ENCODE measurements around the gene TBCD.

The TBCD gene

DNA sequence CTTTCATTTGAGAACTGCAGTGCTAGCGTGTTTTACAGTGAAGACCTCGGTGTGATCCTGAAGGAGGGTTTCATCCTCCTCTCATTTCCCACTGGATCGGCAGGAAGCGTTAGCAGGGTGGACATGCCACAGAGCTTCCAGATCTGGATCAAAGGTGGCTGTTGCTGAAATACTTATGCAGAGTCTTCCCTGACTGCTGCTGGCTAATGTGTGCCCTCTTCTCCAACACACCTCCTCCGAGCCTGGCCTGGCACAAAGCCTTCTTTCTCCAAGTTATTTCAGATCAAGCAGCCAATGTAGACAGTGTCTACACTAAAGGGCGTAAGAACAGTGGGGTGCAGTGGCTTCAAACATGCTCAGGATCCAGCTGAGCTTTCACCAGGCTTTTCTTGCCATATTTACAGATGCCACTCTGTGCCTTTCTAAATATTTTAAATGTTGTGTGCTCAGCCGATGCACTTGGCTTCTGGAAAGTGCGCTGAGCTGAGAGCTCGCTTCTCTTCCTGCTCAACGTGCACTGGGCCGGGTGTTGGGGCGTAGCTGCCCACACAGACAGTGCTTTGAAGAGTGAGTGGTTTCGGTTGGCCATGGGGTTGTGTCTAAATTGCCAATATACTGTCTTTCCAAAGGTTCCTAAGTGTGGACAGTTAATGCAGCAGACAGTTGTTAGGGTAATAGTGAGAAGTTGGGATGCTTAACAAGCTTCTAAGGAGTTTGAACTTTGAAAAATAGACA, 85.9 kb downstream of the TBCD start:
- H3K9me2 ChIP-seq (replicated peaks; ENCODE audit: insufficient read depth, low read length): no peaks in the 10 kb centered on the region
- no peaks in the 10 kb centered on the region for H3K79me2 ChIP-seq (ENCODE audit: insufficient read depth, low read length)
- no peak overlapping the region for H3K9ac ChIP-seq (ENCODE audit: low read length)
- H3K9me3 ChIP-seq (ENCODE audit: insufficient read depth, low read length): no peaks in the 10 kb centered on the region
- TF ChIP-seq EZH2phosphoT487 (conservative IDR thresholded peaks at IDR 0.05; ENCODE audit: low read length) (no peak), CTCF (IDR thresholded peaks at IDR 0.05; ENCODE audit: insufficient read depth, low read length, poor library complexity, severe bottlenecking) (no peak)
- no peak overlapping the region for H3K4me3 ChIP-seq (ENCODE audit: insufficient read depth, low read length, poor library complexity, severe bottlenecking)
- H4K20me1 ChIP-seq (ENCODE audit: low read depth, low read length): no peaks in the 10 kb centered on the region
- no peak overlapping the region for H2AFZ ChIP-seq (ENCODE audit: low read depth, low read length, severe bottlenecking)
- no peak overlapping the region for H3K27ac ChIP-seq (ENCODE audit: low read depth, low read length)
- H3F3A ChIP-seq (ENCODE audit: insufficient read depth): no peaks in the 10 kb centered on the region
- no peaks in the 10 kb centered on the region for H3K36me3 ChIP-seq (ENCODE audit: low read length)
- H3K4me2 ChIP-seq (ENCODE audit: low read depth, low read length, poor library complexity, severe bottlenecking): no peak overlapping the region
- no peaks in the 10 kb centered on the region for H3K27me3 ChIP-seq (ENCODE audit: low read length)

DNA sequence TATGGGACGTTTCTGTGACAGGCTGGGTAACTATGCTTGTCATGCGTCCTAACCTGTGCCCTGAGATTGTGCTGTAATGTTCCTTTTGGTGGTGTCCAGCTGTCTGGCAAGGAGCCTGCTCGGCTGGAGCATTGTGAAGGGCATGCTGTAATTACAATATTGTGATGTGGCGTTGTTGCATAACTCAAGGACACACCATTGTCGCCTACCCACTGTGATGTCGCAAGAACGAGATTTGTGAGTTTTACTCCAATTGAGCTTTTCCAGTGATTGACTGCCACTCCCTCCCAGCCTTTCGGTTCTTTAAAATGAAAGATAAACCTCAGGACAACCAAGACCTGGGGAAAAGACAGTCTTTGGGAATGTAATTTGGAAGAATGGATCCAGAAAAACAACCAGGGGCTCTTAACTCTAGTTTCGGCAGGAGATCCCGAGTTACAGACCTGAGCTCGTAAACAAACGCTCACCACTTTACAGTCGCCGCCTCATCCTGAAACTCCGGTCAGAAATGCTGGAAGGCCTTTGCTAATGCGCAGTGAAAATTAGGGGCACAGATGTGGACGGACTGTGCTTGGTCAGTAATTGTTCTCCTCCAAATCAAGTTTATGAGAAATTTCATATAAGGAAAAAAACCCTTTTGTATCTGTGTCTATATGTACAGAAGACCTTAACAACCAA, 86.7 kb downstream of the TBCD start:
- TF ChIP-seq EZH2phosphoT487 (conservative IDR thresholded peaks at IDR 0.05; ENCODE audit: low read length) (no peak), CTCF (IDR thresholded peaks at IDR 0.05; ENCODE audit: insufficient read depth, low read length, poor library complexity, severe bottlenecking) (no peak)
- Histone ChIP-seq H3F3A (ENCODE audit: insufficient read depth) (no peaks in the 10 kb centered on the region), H3K9me2 (replicated peaks; ENCODE audit: insufficient read depth, low read length) (no peaks in the 10 kb centered on the region), H3K4me3 (ENCODE audit: insufficient read depth, low read length, poor library complexity, severe bottlenecking) (no peak overlapping the region), H3K79me2 (ENCODE audit: insufficient read depth, low read length) (no peaks in the 10 kb centered on the region), H3K9ac (ENCODE audit: low read length) (no peak overlapping the region), H3K4me2 (ENCODE audit: low read depth, low read length, poor library complexity, severe bottlenecking) (no peak overlapping the region), H2AFZ (ENCODE audit: low read depth, low read length, severe bottlenecking) (no peak overlapping the region), H3K27ac (ENCODE audit: low read depth, low read length) (no peak overlapping the region), H3K9me3 (ENCODE audit: insufficient read depth, low read length) (no peaks in the 10 kb centered on the region), H3K27me3 (ENCODE audit: low read length) (no peaks in the 10 kb centered on the region), H4K20me1 (ENCODE audit: low read depth, low read length) (no peaks in the 10 kb centered on the region), H3K36me3 (ENCODE audit: low read length) (no peaks in the 10 kb centered on the region)

DNA sequence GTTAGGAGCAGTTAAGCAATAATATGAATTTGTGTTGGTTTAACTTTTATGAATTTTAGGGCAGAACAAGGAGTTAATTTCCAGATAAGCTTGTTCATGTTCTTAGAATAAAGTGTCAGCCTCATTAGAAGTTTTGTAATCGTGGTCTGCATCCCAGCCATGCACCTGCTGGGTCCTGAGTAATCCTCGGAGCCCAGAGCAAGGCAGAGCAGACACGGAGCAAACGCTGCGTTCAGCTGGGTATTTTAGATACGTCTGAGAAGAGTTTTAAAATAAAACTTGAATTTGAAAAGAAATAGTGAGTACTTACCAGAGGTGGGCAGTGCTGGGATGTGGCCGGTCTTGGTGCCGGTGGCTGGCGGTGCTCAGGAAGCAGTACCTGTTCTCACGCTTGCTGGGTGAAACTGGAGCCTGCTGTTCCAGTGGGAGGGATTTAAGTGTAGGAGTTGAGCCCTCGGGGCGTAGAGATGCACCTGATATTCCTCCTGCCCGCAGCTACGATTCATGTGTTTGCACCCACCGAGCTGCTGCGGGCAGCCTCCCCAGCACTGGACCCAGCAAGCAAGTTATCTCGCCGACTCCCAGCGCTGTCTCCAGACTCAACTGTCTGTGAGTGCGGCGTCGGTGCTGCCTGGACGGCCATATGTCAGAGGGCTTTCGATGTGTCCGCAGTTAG, 87.9 kb downstream of the TBCD start, which contains the start of gene ZNF750:
Gene ZNF750 (minus strand): TSS at position 406 of the 676 bp plus-strand sequence. CDS start 7,568 bp downstream, outside the sequence.
- no peaks in the 10 kb centered on the region for H3K27me3 ChIP-seq (ENCODE audit: low read length)
- H3K9me2 ChIP-seq (replicated peaks; ENCODE audit: insufficient read depth, low read length): no peaks in the 10 kb centered on the region
- no peak within 1 kb of the TSS for H3K4me3 ChIP-seq (ENCODE audit: insufficient read depth, low read length, poor library complexity, severe bottlenecking)
- H3K9me3 ChIP-seq (ENCODE audit: insufficient read depth, low read length): no peaks in the 10 kb centered on the region
- no peak within 1 kb of the TSS for H3K9ac ChIP-seq (ENCODE audit: low read length)
- H3K36me3 ChIP-seq (ENCODE audit: low read length): no peaks in the 10 kb centered on the region
- no peaks in the 10 kb centered on the region for H4K20me1 ChIP-seq (ENCODE audit: low read depth, low read length)
- no peak within 1 kb of the TSS for H2AFZ ChIP-seq (ENCODE audit: low read depth, low read length, severe bottlenecking)
- H3F3A ChIP-seq (ENCODE audit: insufficient read depth): no peaks in the 10 kb centered on the region
- TF ChIP-seq CTCF (IDR thresholded peaks at IDR 0.05; ENCODE audit: insufficient read depth, low read length, poor library complexity, severe bottlenecking) (no peak), EZH2phosphoT487 (conservative IDR thresholded peaks at IDR 0.05; ENCODE audit: low read length) (no peak)
- H3K79me2 ChIP-seq (ENCODE audit: insufficient read depth, low read length): no peaks in the 10 kb centered on the region
- H3K4me2 ChIP-seq (ENCODE audit: low read depth, low read length, poor library complexity, severe bottlenecking): no peak within 1 kb of the TSS
- H3K27ac ChIP-seq (ENCODE audit: low read depth, low read length): no peak within 1 kb of the TSS
